KOPT-K1 (cell line): Measurements from ENCODE around the gene DMRTC1B.
"Not testable (repeated sequence)": the region's sequence is repeated elsewhere in the genome, so short reads cannot be mapped to it uniquely, and the experiment has no call there.

Experiments
- H3K27ac ChIP-seq: fragments of 200-600 bp; sonication (generic); 2 replicates; pipeline ENCODE4 v1.5.1; 2016; ENCODE audit warnings: antibody characterized with exemption, mild to moderate bottlenecking, low read depth, low read length; ENCODE audit not compliant: poor library complexity, severe bottlenecking
- H3K36me3 ChIP-seq: fragments of 200-600 bp; sonication (generic); 2 replicates; pipeline ENCODE4 v1.5.1; 2017; ENCODE audit warnings: antibody characterized with exemption, mild to moderate bottlenecking, low read length, moderate library complexity; ENCODE audit not compliant: insufficient read depth
- H3K9me3 ChIP-seq: fragments of 200-600 bp; sonication (generic); 2 replicates; pipeline ENCODE4 v1.5.1; 2017; ENCODE audit warnings: antibody characterized with exemption, low read length, mild to moderate bottlenecking; ENCODE audit not compliant: insufficient read depth, poor library complexity, severe bottlenecking

Gene DMRTC1B

DNA sequence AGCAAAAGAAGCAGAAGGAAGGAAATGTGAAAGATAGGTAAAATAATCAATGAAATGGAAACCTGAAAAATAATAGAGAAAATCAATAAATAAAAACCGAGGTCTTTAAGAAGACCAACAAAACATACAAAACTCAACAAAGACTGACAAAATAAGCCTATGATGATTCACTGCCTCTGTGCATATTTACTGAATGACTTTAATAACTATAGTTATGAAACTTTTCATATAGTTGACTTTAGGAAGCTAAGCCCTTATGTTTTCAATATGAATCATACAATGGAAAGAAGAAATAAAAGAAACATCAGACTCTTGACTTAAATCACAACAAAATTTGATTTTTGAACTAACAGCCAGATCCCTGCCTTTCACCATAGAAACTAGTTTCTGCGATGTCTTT is 60.8 kb downstream of the DMRTC1B start:
- H3K36me3 ChIP-seq, H3K9me3 ChIP-seq, H3K27ac ChIP-seq: not testable (repeated sequence)

DNA sequence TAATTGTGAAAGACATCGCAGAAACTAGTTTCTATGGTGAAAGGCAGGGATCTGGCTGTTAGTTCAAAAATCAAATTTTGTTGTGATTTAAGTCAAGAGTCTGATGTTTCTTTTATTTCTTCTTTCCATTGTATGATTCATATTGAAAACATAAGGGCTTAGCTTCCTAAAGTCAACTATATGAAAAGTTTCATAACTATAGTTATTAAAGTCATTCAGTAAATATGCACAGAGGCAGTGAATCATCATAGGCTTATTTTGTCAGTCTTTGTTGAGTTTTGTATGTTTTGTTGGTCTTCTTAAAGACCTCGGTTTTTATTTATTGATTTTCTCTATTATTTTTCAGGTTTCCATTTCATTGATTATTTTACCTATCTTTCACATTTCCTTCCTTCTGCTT is 106.2 kb downstream of the DMRTC1B start:
- H3K36me3 ChIP-seq, H3K27ac ChIP-seq, H3K9me3 ChIP-seq: not testable (repeated sequence)

DNA sequence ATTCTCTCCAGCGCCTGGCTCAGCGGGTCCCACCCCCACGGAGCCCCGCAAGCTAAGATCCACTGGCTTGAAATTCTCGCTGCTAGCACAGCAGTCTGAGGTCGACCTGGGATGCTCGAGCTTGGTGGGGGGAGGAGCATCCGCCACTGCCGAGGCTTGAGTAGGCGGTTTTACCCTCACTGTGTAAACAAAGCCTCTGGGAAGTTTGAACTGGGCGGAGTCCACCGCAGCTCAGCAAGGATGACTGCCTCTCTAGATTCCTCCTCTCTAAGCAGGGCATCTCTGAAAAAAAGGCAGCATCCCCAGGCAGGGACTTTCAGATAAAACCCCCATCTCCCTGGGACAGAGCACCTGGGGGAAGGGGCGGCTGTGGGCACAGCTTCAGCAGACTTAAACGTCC is 113.0 kb downstream of the DMRTC1B start:
- H3K27ac ChIP-seq, H3K9me3 ChIP-seq, H3K36me3 ChIP-seq: not testable (repeated sequence)
